HG02938 (cell line): ENCODE data around the gene CLMN.

Experiments
- ATAC-seq: cut with Tn5 transposase; IDR thresholded peaks from one replicate; pipeline ENCODE4 v1.9.1; 2021; ENCODE audit warnings: mild to moderate bottlenecking, moderate library complexity; ENCODE audit not compliant: unreplicated experiment

CLMN gene

GRCh38 chr14:95322651-95323050 lies 2.9 kb upstream of the CLMN start:
- ATAC-seq: no peak

- ATAC-seq: no peak
These were observed 2.2 kb upstream of the CLMN start for GRCh38 chr14:95321693-95322455.

- no peak for ATAC-seq
These were observed 1.4 kb upstream of the CLMN start for GRCh38 chr14:95320955-95321600.

DNA sequence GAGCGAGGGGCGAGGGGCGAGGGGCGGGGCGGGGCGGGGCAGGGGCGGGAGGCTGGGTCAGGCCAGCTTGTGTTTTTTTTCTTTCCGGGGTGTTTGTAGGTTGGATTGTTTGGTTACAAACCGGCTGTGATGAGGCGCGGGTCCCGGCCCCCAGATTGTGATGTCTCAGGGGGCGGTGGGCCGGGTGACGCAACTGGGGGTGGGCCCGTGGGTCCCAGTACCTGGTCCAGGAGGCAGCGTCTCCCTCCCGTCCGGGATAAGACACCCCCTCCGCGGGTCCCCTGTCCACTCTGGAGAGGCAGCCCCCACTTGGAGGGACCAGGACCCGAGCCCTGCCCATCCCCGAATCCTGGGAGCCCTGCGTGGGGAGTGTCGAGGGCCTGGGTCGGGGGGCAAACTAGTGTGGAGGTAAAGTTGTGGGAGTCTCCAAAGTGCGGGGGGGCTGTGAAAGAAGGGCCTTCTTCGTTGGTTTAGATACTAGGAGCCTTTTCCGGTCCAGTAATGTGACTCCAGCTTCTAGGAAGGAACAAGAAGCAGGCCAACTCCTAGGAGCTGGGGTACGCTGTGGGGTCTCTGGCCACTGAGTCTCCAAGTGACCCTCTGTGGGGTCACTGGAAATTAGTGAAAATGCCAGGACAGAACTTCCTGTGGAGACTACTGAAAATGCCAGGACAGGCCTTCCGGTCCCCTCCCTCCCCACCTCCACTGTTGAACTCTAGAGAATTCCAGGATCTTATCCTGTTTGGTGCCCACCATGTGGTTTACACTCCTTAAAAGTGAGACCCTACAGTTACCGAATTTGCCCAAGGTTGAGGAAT lies 579 bp upstream of the CLMN start:
- ATAC-seq: no peak

DNA sequence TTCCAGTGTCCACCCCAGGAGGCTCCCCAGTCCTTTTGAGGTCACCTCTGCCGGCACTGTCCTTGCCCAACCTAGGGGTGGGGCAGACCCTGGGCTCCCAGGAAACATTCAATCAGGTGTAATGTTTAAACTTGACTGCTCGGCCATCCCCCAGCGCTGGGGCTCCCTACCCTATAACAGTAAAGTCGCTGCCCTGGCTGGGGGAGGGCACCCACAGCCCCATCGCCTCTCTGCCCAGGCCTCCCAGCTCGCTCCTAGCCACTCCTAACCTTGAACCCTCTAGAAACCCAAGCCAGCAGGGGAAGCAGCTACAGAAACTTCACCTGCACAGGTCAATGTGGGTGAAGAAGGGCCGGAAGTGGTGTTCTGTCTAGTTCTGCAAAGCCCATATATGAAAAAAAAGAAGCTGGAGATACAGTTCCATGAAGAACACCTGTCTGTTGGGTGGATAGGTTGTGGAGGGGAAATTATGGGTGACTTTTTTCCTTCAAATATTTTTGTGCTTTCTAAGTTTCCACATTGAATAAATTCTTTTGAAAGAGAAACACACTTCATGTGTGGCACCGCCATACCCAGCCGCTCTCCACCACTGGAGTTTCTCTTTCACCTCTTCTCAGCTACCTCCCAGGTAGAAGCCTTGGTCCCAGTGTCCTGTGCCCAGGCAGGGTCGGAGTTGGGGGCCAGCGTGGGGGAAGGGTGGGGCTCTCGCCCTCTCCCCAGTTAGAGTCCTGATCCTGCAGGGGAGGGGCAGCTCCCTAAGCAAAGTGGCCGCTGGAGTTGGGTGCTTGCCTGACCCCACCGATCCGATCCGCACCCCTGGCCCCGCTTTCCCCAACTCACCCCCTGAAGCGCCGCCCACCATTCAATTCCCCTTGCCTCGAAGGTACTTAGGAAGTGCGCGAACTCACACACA lies 1.1 kb downstream of the CLMN start:
- no peak for ATAC-seq

DNA sequence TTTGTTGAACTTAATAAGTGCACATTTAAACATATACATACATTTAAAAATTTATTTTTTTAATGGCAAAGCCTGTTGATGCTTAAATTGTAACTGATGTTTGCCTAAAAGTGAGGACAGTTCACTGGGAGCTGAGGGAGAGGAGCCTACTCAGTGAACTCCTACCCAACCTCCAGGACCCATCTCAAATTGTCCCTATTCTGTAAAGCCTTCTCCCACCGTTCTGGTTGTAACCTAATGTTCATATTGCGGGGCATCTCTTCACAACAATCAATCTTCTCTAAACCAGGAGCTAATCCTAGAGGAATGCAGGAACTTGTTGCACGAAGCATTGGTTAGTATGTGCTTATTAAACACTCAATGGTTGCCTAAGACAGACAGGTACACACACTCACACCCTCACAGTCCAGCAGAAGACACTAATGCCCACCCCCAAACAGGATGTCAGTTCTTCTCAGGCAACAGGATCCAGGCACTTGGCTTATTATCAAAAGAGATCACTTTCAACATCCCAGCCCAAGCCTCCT lies 1.8 kb downstream of the CLMN start:
- ATAC-seq: no peak

- no peak for ATAC-seq
These were observed 2.9 kb downstream of the CLMN start for GRCh38 chr14:95316821-95317220.

- ATAC-seq: no peak
These were observed 4.1 kb downstream of the CLMN start for GRCh38 chr14:95315579-95315978.

GRCh38 chr14:95315156-95315555 lies 4.6 kb downstream of the CLMN start:
- no peak for ATAC-seq

DNA sequence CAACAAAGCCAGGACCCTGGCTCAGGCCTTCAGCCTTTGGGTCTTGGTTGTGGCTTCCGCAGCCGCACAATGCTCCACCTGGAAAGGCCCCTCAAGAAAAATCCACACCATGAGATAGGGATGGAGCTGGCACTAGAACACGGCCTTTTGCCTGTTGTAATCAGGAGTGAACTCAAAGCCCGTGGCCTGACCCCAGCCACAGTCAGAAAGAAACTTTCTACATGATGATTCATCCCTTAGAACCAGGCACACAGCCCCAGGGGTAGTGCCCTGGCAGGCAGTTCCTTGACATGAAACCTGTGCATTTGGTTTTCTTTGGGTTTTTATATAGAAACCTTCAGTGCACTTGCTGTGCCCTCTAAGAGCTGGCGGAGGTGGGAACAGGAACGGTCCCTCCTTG lies 5.1 kb downstream of the CLMN start:
- ATAC-seq: peak; percentile 70

- ATAC-seq: no peak
These were observed 6.0 kb downstream of the CLMN start for GRCh38 chr14:95313707-95314106.

DNA sequence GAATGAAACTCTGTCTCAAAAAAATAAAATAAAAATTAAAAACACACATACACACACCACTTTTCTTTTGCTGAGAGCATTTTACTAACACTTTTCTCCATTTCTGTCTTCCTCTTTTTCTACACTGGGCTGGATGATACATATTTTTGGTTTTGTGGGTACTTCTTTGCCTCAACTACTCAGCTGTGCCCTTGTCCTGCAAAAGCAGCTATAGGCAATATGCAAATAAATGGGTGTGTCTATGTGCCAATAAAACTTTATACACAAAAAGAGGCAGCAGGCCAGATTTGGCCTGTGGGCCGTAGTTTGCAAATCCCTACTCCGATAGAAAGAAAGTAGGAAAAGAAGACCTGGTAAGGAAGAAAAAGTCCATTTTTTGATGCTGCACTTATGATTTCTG lies 6.5 kb downstream of the CLMN start:
- ATAC-seq: no peak

GRCh38 chr14:95312311-95312710 lies 7.4 kb downstream of the CLMN start:
- no peak for ATAC-seq

DNA sequence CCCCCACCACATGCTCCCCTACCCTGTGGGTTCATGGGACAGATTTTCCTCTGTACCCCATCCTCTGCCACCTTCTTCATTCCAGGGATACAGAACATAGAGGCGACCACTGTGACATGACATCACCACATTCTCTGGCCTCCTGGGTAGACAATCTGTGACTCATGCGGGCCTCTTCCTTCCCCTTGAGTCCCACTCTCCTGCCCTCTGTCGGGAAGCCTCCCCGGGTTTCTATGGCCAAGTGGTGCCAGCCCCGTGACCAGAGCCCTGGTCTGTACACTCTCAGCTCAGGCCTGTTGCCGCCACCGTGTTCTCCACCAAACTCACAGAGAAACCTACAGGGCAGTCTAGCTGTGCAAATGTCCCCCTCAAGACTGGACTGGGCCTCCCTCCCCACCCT lies 8.0 kb downstream of the CLMN start:
- no peak for ATAC-seq

DNA sequence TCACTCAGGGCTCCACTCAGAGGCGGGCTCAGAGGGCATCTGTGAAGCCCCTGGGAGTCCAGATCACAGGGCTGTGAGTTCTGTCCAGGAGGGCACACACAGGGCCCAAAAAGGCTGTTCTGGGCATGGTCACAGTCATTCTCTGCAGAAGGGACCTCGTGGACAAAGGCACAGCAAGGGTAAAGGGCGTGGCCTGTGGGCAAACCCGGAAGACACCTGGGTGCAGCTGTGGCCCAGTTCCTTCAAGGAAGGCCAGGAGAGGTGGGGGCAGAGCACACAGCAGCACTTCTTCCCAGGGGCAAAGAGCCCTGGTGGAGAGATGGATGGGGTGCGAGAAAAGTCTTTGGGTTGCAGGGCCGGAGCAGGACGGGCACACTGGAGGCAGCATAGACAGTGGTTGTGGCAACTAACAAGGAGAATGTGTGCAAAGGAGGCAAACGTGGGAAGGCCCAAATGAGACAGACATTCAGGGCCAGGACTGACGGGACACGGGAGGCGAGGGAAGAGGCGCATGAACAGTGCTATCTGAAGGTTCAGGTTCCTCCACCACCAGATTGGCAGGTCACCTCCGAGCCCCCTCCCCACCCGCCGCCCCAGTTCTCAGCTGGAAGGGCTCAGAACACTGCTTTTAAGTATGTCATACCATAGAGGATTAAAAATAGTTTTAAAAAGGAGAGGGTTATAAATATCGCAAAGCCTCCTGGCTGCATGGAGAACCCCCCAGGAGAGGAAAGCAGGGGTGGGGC lies 8.9 kb downstream of the CLMN start:
- ATAC-seq: no peak

DNA sequence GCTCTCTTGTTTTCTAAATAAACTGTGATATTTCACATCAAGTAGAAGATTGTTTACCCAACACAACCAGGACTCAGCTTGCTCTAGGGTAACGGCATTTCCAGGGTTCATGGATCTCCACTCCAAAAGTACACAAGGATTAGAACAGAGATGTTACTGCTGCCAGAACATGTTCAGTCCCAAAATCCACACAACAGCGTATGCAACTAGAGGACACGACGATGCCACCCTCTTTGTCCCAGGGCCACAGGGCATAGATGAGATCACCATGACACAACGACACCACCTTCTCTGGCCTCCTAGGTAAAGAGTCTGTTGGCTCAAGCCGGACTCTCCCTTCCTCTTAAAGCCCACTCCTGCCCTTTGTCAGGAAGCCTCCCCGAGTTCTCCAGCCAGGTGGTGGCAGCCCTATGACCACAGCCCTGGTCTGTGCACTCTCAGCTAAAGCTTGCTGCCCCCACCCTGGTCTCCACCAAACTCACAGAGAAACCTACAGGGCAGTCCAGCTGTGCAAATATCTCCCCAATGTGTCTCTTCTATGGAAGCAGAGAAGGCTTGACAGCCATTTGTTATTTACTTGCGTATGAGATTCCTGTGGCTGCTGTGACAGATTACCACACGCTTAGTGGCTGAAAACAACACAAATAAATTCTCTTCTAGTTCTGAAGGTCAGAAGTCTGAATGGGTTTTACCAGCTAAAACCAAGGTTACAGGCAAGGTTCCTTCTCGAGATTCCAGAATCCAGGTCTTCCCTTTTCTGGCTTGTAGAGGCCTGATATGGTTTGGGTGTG lies 10.3 kb downstream of the CLMN start:
- ATAC-seq: no peak

- no peak for ATAC-seq
These were observed 11.6 kb downstream of the CLMN start for GRCh38 chr14:95308073-95308472.

DNA sequence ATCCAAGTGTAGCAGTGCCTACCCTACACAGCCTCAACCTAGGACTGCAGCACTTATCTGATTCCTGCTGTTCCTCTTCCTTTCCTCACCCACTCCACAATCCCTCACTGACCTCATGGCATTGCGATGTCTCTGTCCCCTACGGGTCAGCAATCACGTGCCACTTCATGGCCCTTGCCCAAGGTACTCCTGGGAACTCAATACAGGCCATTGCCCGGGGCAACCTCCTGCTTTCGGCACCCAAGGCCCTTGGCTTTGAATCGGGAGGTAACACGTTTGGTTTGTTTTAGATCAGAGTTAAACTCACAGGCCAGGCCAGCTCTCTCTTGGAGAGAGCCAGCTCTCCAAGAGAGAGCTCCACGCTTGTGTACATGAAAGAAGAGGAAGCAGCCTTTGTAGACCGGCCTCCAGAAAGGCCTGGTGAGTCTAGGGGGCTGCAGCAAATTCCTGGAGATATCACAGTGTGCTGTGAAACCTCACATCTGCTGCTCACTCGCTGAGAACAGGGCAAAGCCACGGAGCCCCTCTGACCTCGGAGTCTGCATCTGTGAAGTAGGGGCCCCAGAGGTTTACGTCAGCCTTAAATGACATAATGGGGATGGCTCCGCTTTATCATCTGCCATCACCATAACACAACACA lies 12.2 kb downstream of the CLMN start:
- ATAC-seq: no peak

- no peak for ATAC-seq
These were observed 13.8 kb downstream of the CLMN start for GRCh38 chr14:95305940-95306339.
